ENCODE results near the gene C20orf204.

GRCh38 chr20:64006902-64007301 lies 29.1 kb upstream of the C20orf204 start:
- TF ChIP-seq CTCF (IDR thresholded peaks at IDR 0.05) (no peak), POLR2AphosphoS5 (IDR thresholded peaks at IDR 0.05) (no peak)

Data from prostate gland (tissue), 2 donors.